ENCODE results near the gene NSUN3. TPM values are rescaled to one million over a fixed set of nuclear protein-coding genes. Genes with fewer than 3 reads are reported as not detected.
"Not testable (repeated sequence)": the region's sequence is repeated elsewhere in the genome, so short reads cannot be mapped to it uniquely, and the experiment has no call there.

The NSUN3 gene
- total and polyA plus RNA-seq, 4 donors, result 5.1 to 61.0 (median 9.3) TPM

- ATAC-seq (ENCODE audit: insufficient read depth, low FRiP score) (no peak), DNase-seq (peak in 1 of 3 donors; percentile 9)
- Histone ChIP-seq H3K27me3 (ENCODE audit: control insufficient read depth in 3 of 3, insufficient read depth in 3 of 3, low read length in 2 of 3) (no peaks in the 10 kb centered on the region), H3K9ac (ENCODE audit: insufficient read depth in 1 of 2, low read length in 2 of 2) (no peak overlapping the region), H3K4me3 (no peak overlapping the region), H3K27ac (ENCODE audit: low read depth in 1 of 2, low read length in 1 of 2) (no peak overlapping the region), H3K36me3 (ENCODE audit: control insufficient read depth in 4 of 4, insufficient read depth in 4 of 4, low read length in 4 of 4) (peaks cover 0 to 28% (median 16%) of the 10 kb centered on the region in 4 donors), H3K9me3 (ENCODE audit: control insufficient read depth in 4 of 4, insufficient read depth in 3 of 4, low read length in 3 of 4) (no peaks in the 10 kb centered on the region), H3K4me1 (ENCODE audit: control insufficient read depth in 5 of 5, insufficient read depth in 5 of 5, low read length in 5 of 5) (no peaks in the 10 kb centered on the region)
- 85 to 96% methylated on average over 1 of the region's 1 CpG for WGBS, 2 donors
- TF ChIP-seq, protein P1, sequence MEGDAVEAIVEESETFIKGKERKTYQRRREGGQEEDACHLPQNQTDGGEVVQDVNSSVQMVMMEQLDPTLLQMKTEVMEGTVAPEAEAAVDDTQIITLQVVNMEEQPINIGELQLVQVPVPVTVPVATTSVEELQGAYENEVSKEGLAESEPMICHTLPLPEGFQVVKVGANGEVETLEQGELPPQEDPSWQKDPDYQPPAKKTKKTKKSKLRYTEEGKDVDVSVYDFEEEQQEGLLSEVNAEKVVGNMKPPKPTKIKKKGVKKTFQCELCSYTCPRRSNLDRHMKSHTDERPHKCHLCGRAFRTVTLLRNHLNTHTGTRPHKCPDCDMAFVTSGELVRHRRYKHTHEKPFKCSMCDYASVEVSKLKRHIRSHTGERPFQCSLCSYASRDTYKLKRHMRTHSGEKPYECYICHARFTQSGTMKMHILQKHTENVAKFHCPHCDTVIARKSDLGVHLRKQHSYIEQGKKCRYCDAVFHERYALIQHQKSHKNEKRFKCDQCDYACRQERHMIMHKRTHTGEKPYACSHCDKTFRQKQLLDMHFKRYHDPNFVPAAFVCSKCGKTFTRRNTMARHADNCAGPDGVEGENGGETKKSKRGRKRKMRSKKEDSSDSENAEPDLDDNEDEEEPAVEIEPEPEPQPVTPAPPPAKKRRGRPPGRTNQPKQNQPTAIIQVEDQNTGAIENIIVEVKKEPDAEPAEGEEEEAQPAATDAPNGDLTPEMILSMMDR (IDR thresholded peaks at IDR 0.05; ENCODE audit: control extremely low read depth, extremely low read depth), result no peak
These were observed 36.5 kb downstream of the NSUN3 start for GRCh38 chr3:94099311-94099710.

DNA sequence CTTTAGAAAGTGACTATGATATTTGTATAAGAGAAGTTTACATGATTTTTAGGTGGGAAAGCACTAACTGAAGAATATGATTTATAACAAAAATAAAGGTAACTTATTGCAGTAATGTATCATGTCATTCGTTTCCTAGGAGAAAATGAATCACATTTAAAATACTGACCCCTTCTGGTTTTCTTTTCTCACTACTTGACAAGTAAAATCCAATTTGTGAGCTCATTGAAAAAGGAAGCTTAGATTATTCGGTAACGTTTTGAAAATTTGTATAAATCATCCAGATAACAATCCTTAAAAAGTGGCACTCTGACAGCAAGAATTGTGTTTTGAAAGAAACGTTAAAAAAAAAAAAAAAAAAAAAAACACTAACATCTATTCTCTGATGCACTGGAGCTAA is 39.0 kb downstream of the NSUN3 start:
- Histone ChIP-seq H3K36me3 (ENCODE audit: control insufficient read depth in 4 of 4, insufficient read depth in 4 of 4, low read length in 4 of 4) (peaks cover 3 to 24% (median 12%) of the 10 kb centered on the region in 4 donors), H3K4me1 (ENCODE audit: control insufficient read depth in 5 of 5, insufficient read depth in 5 of 5, low read length in 5 of 5) (no peaks in the 10 kb centered on the region)
- 60 to 63% methylated on average over 4 of the region's 4 CpGs for WGBS, 2 donors

GRCh38 chr3:94106268-94106667 is 43.4 kb downstream of the NSUN3 start:
- no peaks in the 10 kb centered on the region for H3K9me3 ChIP-seq (ENCODE audit: control insufficient read depth in 4 of 4, insufficient read depth in 3 of 4, low read length in 3 of 4)
- H3K27ac ChIP-seq (ENCODE audit: low read depth in 1 of 2, low read length in 1 of 2), result no peak overlapping the region
- H3K27me3 ChIP-seq (ENCODE audit: control insufficient read depth in 3 of 3, insufficient read depth in 3 of 3, low read length in 2 of 3), result no peaks in the 10 kb centered on the region
- no peaks in the 10 kb centered on the region for H3K4me1 ChIP-seq (ENCODE audit: control insufficient read depth in 5 of 5, insufficient read depth in 5 of 5, low read length in 5 of 5)
- peaks cover 3 to 25% (median 8%) of the 10 kb centered on the region in 4 donors for H3K36me3 ChIP-seq (ENCODE audit: control insufficient read depth in 4 of 4, insufficient read depth in 4 of 4, low read length in 4 of 4)
- no peak overlapping the region for H3K9ac ChIP-seq (ENCODE audit: insufficient read depth in 1 of 2, low read length in 2 of 2)
- 79 to 83% methylated on average over 5 of the region's 5 CpGs for WGBS, 2 donors
- ATAC-seq (ENCODE audit: insufficient read depth, low FRiP score) (no peak), DNase-seq (no peak)
- no peak overlapping the region for H3K4me3 ChIP-seq
- TF ChIP-seq, protein P1 (IDR thresholded peaks at IDR 0.05; ENCODE audit: control extremely low read depth, extremely low read depth), result no peak

More for the DNA sequence above, 39.0 kb downstream of the NSUN3 start:
- no peak for DNase-seq
- Histone ChIP-seq H3K9ac (ENCODE audit: insufficient read depth in 1 of 2, low read length in 2 of 2) (no peak overlapping the region), H3K27ac (ENCODE audit: low read depth in 1 of 2, low read length in 1 of 2) (no peak overlapping the region), H3K27me3 (ENCODE audit: control insufficient read depth in 3 of 3, insufficient read depth in 3 of 3, low read length in 2 of 3) (no peaks in the 10 kb centered on the region), H3K4me3 (no peak overlapping the region), H3K9me3 (ENCODE audit: control insufficient read depth in 4 of 4, insufficient read depth in 3 of 4, low read length in 3 of 4) (no peaks in the 10 kb centered on the region)
- no peak for ATAC-seq (ENCODE audit: insufficient read depth, low FRiP score)
- TF ChIP-seq, protein P1 (IDR thresholded peaks at IDR 0.05; ENCODE audit: control extremely low read depth, extremely low read depth), result no peak

DNA sequence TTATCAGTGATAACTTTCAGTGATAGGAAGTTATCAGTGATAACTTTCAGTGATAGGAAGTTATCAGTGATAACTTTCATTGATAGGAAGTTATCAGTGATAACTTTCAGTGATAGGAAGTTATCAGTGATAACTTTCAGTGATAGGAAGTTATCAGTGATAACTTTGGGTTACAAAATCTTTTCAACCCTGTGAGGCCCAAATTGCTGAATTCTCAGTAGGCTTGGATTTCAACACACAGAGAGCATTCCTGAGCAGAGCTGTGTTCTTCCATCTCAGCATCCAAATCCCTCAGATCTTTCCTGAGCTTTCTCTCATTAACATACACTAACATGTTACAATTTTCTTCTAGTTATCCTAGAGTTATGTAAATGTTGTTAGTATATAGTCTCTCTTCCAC is 47.4 kb downstream of the NSUN3 start:
- H3K4me3 ChIP-seq; ATAC-seq (ENCODE audit: insufficient read depth, low FRiP score); H3K4me1 ChIP-seq (ENCODE audit: control insufficient read depth in 5 of 5, insufficient read depth in 5 of 5, low read length in 5 of 5); H3K9ac ChIP-seq (ENCODE audit: insufficient read depth in 1 of 2, low read length in 2 of 2); H3K27me3 ChIP-seq (ENCODE audit: control insufficient read depth in 3 of 3, insufficient read depth in 3 of 3, low read length in 2 of 3); H3K27ac ChIP-seq (ENCODE audit: low read depth in 1 of 2, low read length in 1 of 2); DNase-seq; H3K9me3 ChIP-seq (ENCODE audit: control insufficient read depth in 4 of 4, insufficient read depth in 3 of 4, low read length in 3 of 4): not testable (repeated sequence)
- peaks cover 7 to 24% (median 12%) of the 10 kb centered on the region in 4 donors for H3K36me3 ChIP-seq (ENCODE audit: control insufficient read depth in 4 of 4, insufficient read depth in 4 of 4, low read length in 4 of 4)

Data from lung (tissue), 12 donors.